HUES64 (cell line): ENCODE results near the gene ABCA4.

ENCODE experiments used
- H3K27ac ChIP-seq: 2 replicates; pipeline ENCODE4 v1.7.0; 2013; ENCODE audit warnings: low read depth, low read length, inconsistent platforms
- H3K27me3 ChIP-seq: 2 replicates; pipeline ENCODE4 v1.6.1; 2013; ENCODE audit warnings: mild to moderate bottlenecking, low read length; ENCODE audit not compliant: insufficient read depth
- H3K36me3 ChIP-seq: 2 replicates; pipeline ENCODE4 v1.6.1; 2013; ENCODE audit warnings: mild to moderate bottlenecking, low read length; ENCODE audit not compliant: insufficient read depth
- H3K4me1 ChIP-seq: 2 replicates; pipeline ENCODE4 v1.6.1; 2013; ENCODE audit warnings: mild to moderate bottlenecking, low read length, moderate library complexity; ENCODE audit not compliant: insufficient read depth
- H3K4me3 ChIP-seq: 2 replicates; pipeline ENCODE4 v1.5.1; 2013; ENCODE audit warnings: mild to moderate bottlenecking, low read length, moderate library complexity
- H3K9ac ChIP-seq: 2 replicates; pipeline ENCODE4 v1.6.1; 2013; ENCODE audit warnings: mild to moderate bottlenecking, low read depth, low read length
- H3K9me3 ChIP-seq: 2 replicates; pipeline ENCODE4 v1.6.1; 2013; ENCODE audit warnings: low read depth, low read length; ENCODE audit not compliant: insufficient read depth
- WGBS: fragments of 150-250, 120-280 bp; methylation state at CpG from one replicate; pipeline ENCODE4 v1.1.7; 2013; ENCODE audit warnings: missing lambda C conversion rate; 5-methylcytosine and 5-hydroxymethylcytosine counted together

Gene ABCA4

GRCh38 chr1:94104127-94104684, 16.7 kb downstream of the ABCA4 start:
- H3K36me3 ChIP-seq: no peaks in the 10 kb centered on the region
- WGBS: 95% methylated on average over 9 of the region's 9 CpGs
- no peaks in the 10 kb centered on the region for H3K27me3 ChIP-seq
- no peak overlapping the region for H3K4me3 ChIP-seq
- H3K4me1 ChIP-seq: peaks cover 18% of the 10 kb centered on the region
- no peak overlapping the region for H3K9ac ChIP-seq
- no peak overlapping the region for H3K27ac ChIP-seq
- H3K9me3 ChIP-seq: no peaks in the 10 kb centered on the region

- Histone ChIP-seq H3K27me3 (no peaks in the 10 kb centered on the region), H3K27ac (no peak overlapping the region)
- 85% methylated on average over 4 of the region's 4 CpGs for WGBS
Observed at GRCh38 chr1:94103608-94104007, 17.3 kb downstream of the ABCA4 start.

GRCh38 chr1:94101613-94102525, 19.1 kb downstream of the ABCA4 start:
- no peak overlapping the region for H3K9ac ChIP-seq
- H3K4me1 ChIP-seq: peaks cover 18% of the 10 kb centered on the region
- no peak overlapping the region for H3K27ac ChIP-seq
- H3K27me3 ChIP-seq: no peaks in the 10 kb centered on the region
- no peaks in the 10 kb centered on the region for H3K9me3 ChIP-seq
- WGBS: 85% methylated on average over 15 of the region's 15 CpGs
- no peak overlapping the region for H3K4me3 ChIP-seq
- H3K36me3 ChIP-seq: no peaks in the 10 kb centered on the region

More at GRCh38 chr1:94103608-94104007, 17.3 kb downstream of the ABCA4 start:
- H3K4me3 ChIP-seq: no peak overlapping the region
- no peak overlapping the region for H3K9ac ChIP-seq
- H3K36me3 ChIP-seq: no peaks in the 10 kb centered on the region
- H3K9me3 ChIP-seq: no peaks in the 10 kb centered on the region
- peaks cover 18% of the 10 kb centered on the region for H3K4me1 ChIP-seq

GRCh38 chr1:94100785-94101612, 19.9 kb downstream of the ABCA4 start:
- Histone ChIP-seq H3K36me3 (no peaks in the 10 kb centered on the region), H3K9me3 (no peaks in the 10 kb centered on the region), H3K27ac (no peak overlapping the region), H3K27me3 (no peaks in the 10 kb centered on the region), H3K4me1 (peaks cover 13% of the 10 kb centered on the region), H3K4me3 (no peak overlapping the region), H3K9ac (no peak overlapping the region)
- WGBS: 88% methylated on average over 19 of the region's 19 CpGs

GRCh38 chr1:94100129-94100784, 20.7 kb downstream of the ABCA4 start:
- Histone ChIP-seq H3K9ac (no peak overlapping the region), H3K27ac (no peak overlapping the region), H3K9me3 (no peaks in the 10 kb centered on the region), H3K36me3 (no peaks in the 10 kb centered on the region), H3K4me3 (no peak overlapping the region), H3K27me3 (no peaks in the 10 kb centered on the region), H3K4me1 (peaks cover 7% of the 10 kb centered on the region; the same call in 1 of the 2 replicates)
- 87% methylated on average over 5 of the region's 5 CpGs for WGBS

GRCh38 chr1:94099303-94099702, 21.6 kb downstream of the ABCA4 start:
- Histone ChIP-seq H3K9me3 (no peaks in the 10 kb centered on the region), H3K4me1 (peaks cover 10% of the 10 kb centered on the region), H3K9ac (no peak overlapping the region), H3K27ac (no peak overlapping the region), H3K27me3 (no peaks in the 10 kb centered on the region), H3K4me3 (no peak overlapping the region), H3K36me3 (no peaks in the 10 kb centered on the region)
- 95% methylated on average over 3 of the region's 3 CpGs for WGBS

- Histone ChIP-seq H3K27me3 (no peaks in the 10 kb centered on the region), H3K9ac (no peak overlapping the region), H3K27ac (no peak overlapping the region), H3K9me3 (no peaks in the 10 kb centered on the region), H3K4me1 (peaks cover 17% of the 10 kb centered on the region), H3K4me3 (no peak overlapping the region), H3K36me3 (no peaks in the 10 kb centered on the region)
- 94% methylated on average over 18 of the region's 18 CpGs for WGBS
Observed at GRCh38 chr1:94098585-94099111, 22.3 kb downstream of the ABCA4 start.

GRCh38 chr1:94096797-94097549, 24.0 kb downstream of the ABCA4 start:
- H3K9me3 ChIP-seq: no peaks in the 10 kb centered on the region
- H3K4me1 ChIP-seq: peaks cover 33% of the 10 kb centered on the region
- H3K9ac ChIP-seq: no peak overlapping the region
- no peaks in the 10 kb centered on the region for H3K27me3 ChIP-seq
- WGBS: 91% methylated on average over 10 of the region's 10 CpGs
- no peak overlapping the region for H3K27ac ChIP-seq
- no peak overlapping the region for H3K4me3 ChIP-seq
- no peaks in the 10 kb centered on the region for H3K36me3 ChIP-seq

- Histone ChIP-seq H3K27ac (no peak overlapping the region), H3K36me3 (no peaks in the 10 kb centered on the region), H3K4me3 (no peak overlapping the region), H3K9me3 (no peaks in the 10 kb centered on the region), H3K27me3 (no peaks in the 10 kb centered on the region), H3K4me1 (peaks cover 38% of the 10 kb centered on the region), H3K9ac (no peak overlapping the region)
- WGBS: 90% methylated on average over 14 of the region's 14 CpGs
Observed at GRCh38 chr1:94095744-94096469, 25.0 kb downstream of the ABCA4 start.
